GDM1 (cell line): ENCODE data around the gene TESPA1.
A peak's percentile ranks its signal among the peaks of the same experiment; 100 is the strongest.

Source experiments
- DNase-seq: peaks from one replicate; lab custom pipeline; 2025; lab: John Stamatoyannopoulos, UW

TESPA1 gene

DNA sequence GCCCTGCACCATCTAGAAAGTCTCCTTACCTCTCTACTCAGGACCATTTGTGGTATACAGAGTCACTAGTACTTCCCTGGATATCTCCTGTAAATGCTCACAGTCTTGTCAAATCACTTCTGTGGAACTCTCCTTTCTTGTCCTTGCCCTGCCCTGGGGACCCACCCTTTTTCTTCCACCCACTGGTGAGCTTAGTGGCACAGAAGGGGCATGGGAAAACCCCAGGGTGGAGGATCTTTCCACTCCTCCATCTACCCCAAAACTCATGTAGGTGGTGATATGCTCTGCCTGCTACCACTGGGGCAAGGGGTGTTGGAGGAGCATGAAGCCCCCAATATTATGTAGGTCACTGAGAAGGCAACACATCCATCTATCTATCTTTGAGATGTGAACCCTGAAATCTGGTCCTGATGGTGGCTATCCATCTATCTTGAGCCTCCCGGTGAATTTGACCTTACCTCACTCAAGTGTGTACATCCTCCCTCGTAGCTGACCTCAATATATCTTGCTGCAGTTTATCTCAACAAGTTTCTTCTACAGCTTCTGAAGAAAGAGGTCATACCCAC is 943 bp downstream of the TESPA1 start:
- no peak for DNase-seq

DNA sequence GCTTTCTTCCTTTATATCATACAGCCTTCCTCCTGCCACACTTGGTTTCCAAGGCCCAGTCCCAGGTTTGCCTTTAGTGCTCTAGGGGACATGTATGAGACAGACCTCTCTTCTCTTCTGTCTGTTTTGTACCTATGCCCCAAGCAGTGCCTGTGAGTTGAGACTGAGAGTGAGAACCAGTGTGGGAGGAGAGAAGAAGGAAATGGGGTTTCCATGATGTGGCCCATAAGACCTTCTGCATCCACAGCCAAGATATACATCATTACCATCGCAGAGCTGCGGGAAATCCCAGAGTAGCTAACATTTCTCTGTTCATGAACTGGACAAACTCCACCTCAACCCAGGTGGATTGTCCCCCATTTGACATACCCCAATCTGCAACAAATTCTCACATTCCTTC is 2.8 kb downstream of the TESPA1 start:
- no peak for DNase-seq

GRCh38 chr12:54980341-54980740 is 4.2 kb downstream of the TESPA1 start:
- no peak for DNase-seq

DNA sequence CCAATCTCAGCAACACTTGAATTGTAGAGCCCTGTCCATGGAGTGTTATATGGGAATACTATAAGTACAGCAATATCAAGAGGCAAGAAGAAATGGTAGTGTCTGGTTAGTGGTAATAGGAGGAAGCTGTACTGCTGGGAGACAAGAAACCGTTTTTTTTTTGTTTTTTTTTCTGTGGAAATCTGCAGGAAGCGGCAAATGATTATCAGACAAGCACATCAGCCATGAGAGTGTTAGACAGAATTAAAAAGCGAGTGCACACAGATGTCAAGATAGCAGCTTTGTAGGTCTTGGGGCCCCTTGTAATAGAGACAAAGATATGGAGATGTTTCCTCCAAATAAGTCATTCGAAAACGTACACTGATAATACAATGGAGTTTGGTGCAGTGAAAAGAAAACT is 6.7 kb downstream of the TESPA1 start:
- peak; percentile 36 for DNase-seq

GRCh38 chr12:54977155-54977554 is 7.4 kb downstream of the TESPA1 start:
- DNase-seq: no peak

DNA sequence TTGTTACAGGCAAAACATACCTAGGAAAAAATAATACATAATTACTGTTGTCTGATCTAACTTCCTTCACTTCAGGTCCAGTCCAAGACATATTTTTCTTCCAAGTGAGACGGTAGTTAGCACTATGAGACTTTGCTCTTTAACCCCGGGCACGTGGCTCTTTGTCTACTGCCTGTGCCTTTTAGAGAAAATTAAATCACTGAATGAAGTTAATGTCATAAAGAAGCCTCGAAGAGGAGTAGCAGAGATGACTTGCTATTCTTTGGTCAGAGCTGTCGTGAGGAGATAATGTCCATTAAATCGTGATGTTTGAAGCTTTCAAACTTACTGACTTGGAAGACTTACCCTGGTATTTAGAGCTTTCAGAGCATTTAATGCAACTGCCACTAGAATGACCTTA is 8.7 kb downstream of the TESPA1 start:
- no peak for DNase-seq

DNA sequence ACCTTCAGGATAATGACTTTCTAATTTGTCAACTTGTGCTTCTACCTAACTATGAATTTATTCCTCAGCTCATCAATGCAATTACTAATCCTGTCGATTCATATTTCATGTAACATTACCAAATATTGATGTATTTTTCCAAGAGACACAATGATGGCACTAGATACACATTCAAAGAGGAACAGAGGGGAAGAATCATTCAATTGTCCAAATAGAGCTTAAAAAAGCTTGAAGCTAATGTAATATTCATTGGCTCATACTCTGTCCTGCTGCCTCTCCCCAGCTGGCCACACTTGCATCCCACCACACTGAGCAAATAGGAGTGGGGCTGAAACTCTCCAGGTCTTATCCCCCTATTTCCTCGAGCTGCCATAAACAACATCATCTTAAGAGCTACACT is 9.3 kb downstream of the TESPA1 start:
- DNase-seq: no peak

- no peak for DNase-seq
These were observed 10.3 kb downstream of the TESPA1 start for GRCh38 chr12:54974279-54974678.

- no peak for DNase-seq
These were observed 11.0 kb downstream of the TESPA1 start for GRCh38 chr12:54973556-54973955.

- no peak for DNase-seq
These were observed 13.8 kb downstream of the TESPA1 start for GRCh38 chr12:54970741-54971140.

- DNase-seq: no peak
These were observed 16.3 kb downstream of the TESPA1 start for GRCh38 chr12:54968181-54968730.

DNA sequence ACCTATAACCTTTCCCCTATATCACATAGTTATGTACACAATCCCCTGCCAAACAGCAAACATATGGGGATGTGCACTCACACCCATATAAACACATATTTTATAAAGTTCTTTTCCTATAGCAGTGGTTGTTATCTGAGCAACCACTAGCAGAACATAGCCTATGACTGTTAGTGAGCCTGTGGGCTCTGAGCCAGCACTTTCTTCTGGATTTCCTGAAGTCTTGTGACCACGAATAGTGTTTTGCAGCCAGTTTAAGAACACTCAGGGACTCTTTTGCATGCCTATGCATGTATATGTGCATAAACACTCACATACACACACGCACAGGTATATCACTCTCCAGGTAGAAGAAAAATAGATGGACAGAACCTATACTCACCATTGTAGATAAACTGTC is 17.1 kb downstream of the TESPA1 start:
- peak; percentile 47 for DNase-seq

GRCh38 chr12:54961190-54961589 is 23.4 kb downstream of the TESPA1 start:
- no peak for DNase-seq

DNA sequence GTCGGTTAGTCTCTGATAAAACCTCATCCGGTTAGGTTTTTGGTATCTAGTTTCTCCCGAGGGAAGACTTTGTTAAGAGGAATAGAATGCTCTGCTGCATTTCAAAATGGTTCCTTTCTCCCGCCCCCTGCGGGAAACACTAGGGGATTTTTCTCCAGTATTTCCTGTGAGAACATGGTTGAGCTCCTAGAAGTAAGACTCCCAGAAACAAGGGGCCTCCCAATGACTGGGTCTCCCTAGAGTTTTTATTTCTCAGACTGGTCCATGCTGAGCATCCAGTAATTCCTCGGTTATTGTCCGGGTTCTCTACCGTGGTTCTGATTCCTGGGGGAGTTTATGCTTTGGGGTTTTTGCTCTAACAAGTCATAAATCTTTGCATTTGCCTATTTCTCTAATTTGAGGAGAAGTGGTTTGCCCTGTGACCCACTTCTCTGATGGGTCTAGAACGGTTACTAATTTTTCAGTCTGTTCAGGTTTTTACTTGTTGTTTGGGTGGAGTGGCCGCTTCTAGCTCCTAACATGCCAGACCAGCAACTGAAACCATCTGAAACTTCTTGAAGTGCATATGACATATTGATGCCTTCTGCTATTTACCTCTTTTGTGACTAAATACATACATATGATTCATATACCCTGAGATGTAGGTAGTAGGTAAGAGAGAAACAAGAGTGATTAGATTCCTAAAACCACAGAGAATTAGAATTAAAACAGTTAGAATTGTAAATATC is 25.1 kb downstream of the TESPA1 start:
- DNase-seq: no peak

DNA sequence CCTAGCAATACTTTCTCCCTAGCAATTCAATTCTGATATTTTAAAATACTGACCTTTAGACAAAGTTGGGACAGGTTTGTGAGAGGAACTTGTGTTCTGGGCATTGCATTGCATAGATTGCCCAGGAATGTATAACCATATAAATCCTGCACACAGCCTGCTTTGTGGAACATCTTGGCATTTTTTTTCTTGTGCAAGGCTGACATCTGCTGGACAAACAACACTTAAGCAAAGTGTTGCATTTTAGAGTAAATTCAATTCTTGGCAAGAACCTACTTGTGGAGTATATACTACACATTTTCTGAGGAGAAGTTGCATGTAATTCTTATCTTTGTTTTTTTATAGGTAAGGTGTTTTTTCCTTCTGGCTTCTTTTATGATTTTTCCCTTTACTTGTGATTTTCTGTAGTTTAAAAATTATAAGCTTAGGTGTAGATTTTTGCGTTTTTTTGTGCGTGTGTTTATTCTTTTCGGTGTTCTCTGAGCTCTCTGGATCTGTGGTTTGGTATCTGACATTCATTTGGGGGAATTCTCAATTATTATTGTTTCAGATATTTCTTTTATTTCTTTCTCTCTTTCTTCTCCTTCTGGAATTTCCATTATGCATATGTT is 26.4 kb downstream of the TESPA1 start:
- DNase-seq: peak; percentile 16

- no peak for DNase-seq
These were observed 27.5 kb downstream of the TESPA1 start for GRCh38 chr12:54956818-54957641.

- DNase-seq: no peak
These were observed 28.2 kb downstream of the TESPA1 start for GRCh38 chr12:54956322-54956721.

DNA sequence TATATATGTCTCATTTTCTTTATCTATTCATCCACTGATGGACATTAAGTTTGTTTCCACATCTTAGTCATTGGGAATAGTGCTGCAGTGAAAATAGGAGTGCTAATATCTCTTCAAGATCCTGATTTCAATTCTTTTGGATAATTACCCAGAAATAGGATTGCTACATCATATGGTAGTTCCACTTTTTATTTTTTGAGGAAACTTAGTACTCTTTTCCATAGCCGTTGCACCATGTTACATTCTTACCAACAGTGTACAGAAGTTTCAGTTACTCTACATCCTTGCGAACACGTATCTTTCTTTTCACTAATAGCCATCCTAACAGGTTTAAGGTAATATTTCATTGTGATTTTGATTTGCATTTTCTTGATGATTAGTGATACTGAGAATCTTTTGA is 29.8 kb downstream of the TESPA1 start:
- DNase-seq: no peak

- DNase-seq: no peak
These were observed 30.3 kb downstream of the TESPA1 start for GRCh38 chr12:54954228-54954627.

DNA sequence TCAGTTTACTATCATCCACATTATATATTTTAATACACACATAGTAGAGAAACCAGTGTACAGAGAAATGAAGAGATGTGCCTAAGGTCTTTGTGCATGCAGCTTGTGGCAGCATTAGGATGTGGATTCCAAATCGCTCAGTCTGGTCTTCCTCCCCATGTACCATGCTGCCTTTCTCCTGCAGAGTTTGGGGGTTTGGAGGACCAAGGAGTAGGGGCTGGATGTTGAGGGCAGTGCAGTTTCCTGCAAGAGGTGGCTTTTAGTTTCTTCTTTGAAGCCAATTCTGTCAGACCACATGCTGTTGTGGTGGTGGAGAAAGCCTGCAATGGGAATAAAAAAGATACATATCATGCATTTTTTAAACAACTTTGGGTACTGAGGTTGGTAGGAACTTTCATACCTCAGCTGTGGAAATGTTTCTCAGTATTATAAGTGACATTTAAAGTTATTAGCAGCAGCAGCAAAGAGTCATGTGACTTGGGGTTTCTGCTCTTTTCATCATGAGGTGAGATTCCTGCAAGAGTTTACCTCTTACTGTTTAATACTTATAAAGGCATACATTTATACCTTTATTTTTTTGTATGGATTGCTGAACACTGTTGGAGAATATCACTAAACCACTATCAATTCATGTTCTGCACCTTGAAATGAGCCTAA is 34.4 kb downstream of the TESPA1 start:
- no peak for DNase-seq

GRCh38 chr12:54949073-54949711 is 35.4 kb downstream of the TESPA1 start:
- no peak for DNase-seq
